GM21717 (cell line): ENCODE measurements around the gene FBXO7.
"Not testable (repeated sequence)": the region's sequence is repeated elsewhere in the genome, so short reads cannot be mapped to it uniquely, and the experiment has no call there.

Source experiments
- ATAC-seq: cut with Tn5 transposase; IDR thresholded peaks from one replicate; pipeline ENCODE4 v1.9.1; 2021; ENCODE audit warnings: mild to moderate bottlenecking, moderate library complexity; ENCODE audit not compliant: unreplicated experiment

The FBXO7 gene

GRCh38 chr22:32474635-32475467 is at the start of gene FBXO7:
Gene FBXO7, plus strand, starts transcription at chr22:32474811. Its CDS starts 192 bp downstream, at chr22:32475003.
- peak; percentile 53 for ATAC-seq

GRCh38 chr22:32426881-32427280 is 47.7 kb upstream of the FBXO7 start:
- no peak for ATAC-seq

- no peak for ATAC-seq
These were observed 44.3 kb upstream of the FBXO7 start for GRCh38 chr22:32430352-32430751.

- no peak for ATAC-seq
These were observed 30.5 kb upstream of the FBXO7 start for GRCh38 chr22:32444068-32444467.

GRCh38 chr22:32446321-32446720 is 28.3 kb upstream of the FBXO7 start:
- ATAC-seq = no peak

- ATAC-seq = no peak
These were observed 25.6 kb upstream of the FBXO7 start for GRCh38 chr22:32448980-32449379.

- ATAC-seq = no peak
These were observed 17.6 kb upstream of the FBXO7 start for GRCh38 chr22:32457031-32457430.

GRCh38 chr22:32462452-32462851 is 12.2 kb upstream of the FBXO7 start:
- ATAC-seq = no peak

- no peak for ATAC-seq
These were observed 8.9 kb upstream of the FBXO7 start for GRCh38 chr22:32465661-32466060.

GRCh38 chr22:32466496-32466895 is 8.1 kb upstream of the FBXO7 start:
- no peak for ATAC-seq

GRCh38 chr22:32469799-32470212 is 4.8 kb upstream of the FBXO7 start:
- no peak for ATAC-seq

- no peak for ATAC-seq
These were observed 1.1 kb upstream of the FBXO7 start for GRCh38 chr22:32473388-32473952.

- peak; percentile 18 for ATAC-seq
These were observed 928 bp downstream of the FBXO7 start for GRCh38 chr22:32475468-32476010.

GRCh38 chr22:32476281-32477195 is 1.9 kb downstream of the FBXO7 start:
- ATAC-seq = no peak

GRCh38 chr22:32477596-32477995 is 3.0 kb downstream of the FBXO7 start:
- no peak for ATAC-seq

- ATAC-seq = not testable (repeated sequence)
These were observed 3.9 kb downstream of the FBXO7 start for GRCh38 chr22:32478552-32478951.

- no peak for ATAC-seq
These were observed 4.4 kb downstream of the FBXO7 start for GRCh38 chr22:32478994-32479393.

- ATAC-seq = no peak
These were observed 5.6 kb downstream of the FBXO7 start for GRCh38 chr22:32480238-32480637.

GRCh38 chr22:32482708-32483107 is 8.1 kb downstream of the FBXO7 start:
- ATAC-seq = no peak

- ATAC-seq = no peak
These were observed 12.2 kb downstream of the FBXO7 start for GRCh38 chr22:32486656-32487390.
